Measurements from ENCODE around the gene YJU2.
A peak's percentile ranks its signal among the peaks of the same experiment; 100 is the strongest.

Gene YJU2

GRCh38 chr19:4304538-4305256, 57.8 kb downstream of the YJU2 start, which contains the start of gene FSD1:
Gene FSD1 (plus strand): TSS chr19:4304598. CDS start chr19:4304747, 149 bp downstream.
- H3K4me3 ChIP-seq (ENCODE audit: low read depth in 1 of 5, low read length in 5 of 5) = no peak within 1 kb of the TSS
- H3K9me3 ChIP-seq (ENCODE audit: control insufficient read depth in 5 of 5, low read length in 5 of 5) = no peaks in the 10 kb centered on the region
- no peaks in the 10 kb centered on the region for H3K36me3 ChIP-seq (ENCODE audit: control insufficient read depth in 5 of 5, insufficient read depth in 5 of 5, low read length in 5 of 5)
- no peak within 1 kb of the TSS for H3K9ac ChIP-seq (ENCODE audit: low read length in 5 of 5)
- H3K27me3 ChIP-seq (ENCODE audit: control insufficient read depth in 5 of 5, insufficient read depth in 4 of 5, low read length in 5 of 5) = peaks cover 4 to 17% (median 9%) of the 10 kb centered on the region in 5 donors
- peaks cover 0 to 14% (median 11%) of the 10 kb centered on the region in 5 donors for H3K4me1 ChIP-seq (ENCODE audit: control insufficient read depth in 5 of 5, insufficient read depth in 5 of 5, low read length in 5 of 5)
- no peak within 1 kb of the TSS for H3K27ac ChIP-seq (ENCODE audit: low read depth, low read length)

GRCh38 chr19:4305257-4305612, 58.4 kb downstream of the YJU2 start:
- Histone ChIP-seq H3K27me3 (ENCODE audit: control insufficient read depth in 5 of 5, insufficient read depth in 4 of 5, low read length in 5 of 5) (peaks cover 4 to 17% (median 9%) of the 10 kb centered on the region in 5 donors), H3K9ac (ENCODE audit: low read length in 5 of 5) (no peak overlapping the region), H3K4me1 (ENCODE audit: control insufficient read depth in 5 of 5, insufficient read depth in 5 of 5, low read length in 5 of 5) (peaks cover 0 to 14% (median 11%) of the 10 kb centered on the region in 5 donors), H3K9me3 (ENCODE audit: control insufficient read depth in 5 of 5, low read length in 5 of 5) (no peaks in the 10 kb centered on the region), H3K27ac (ENCODE audit: low read depth, low read length) (no peak overlapping the region), H3K36me3 (ENCODE audit: control insufficient read depth in 5 of 5, insufficient read depth in 5 of 5, low read length in 5 of 5) (no peaks in the 10 kb centered on the region), H3K4me3 (ENCODE audit: low read depth in 1 of 5, low read length in 5 of 5) (no peak overlapping the region)

GRCh38 chr19:4305659-4306058, 58.8 kb downstream of the YJU2 start:
- Histone ChIP-seq H3K9ac (ENCODE audit: low read length in 5 of 5) (no peak overlapping the region), H3K36me3 (ENCODE audit: control insufficient read depth in 5 of 5, insufficient read depth in 5 of 5, low read length in 5 of 5) (no peaks in the 10 kb centered on the region), H3K4me3 (ENCODE audit: low read depth in 1 of 5, low read length in 5 of 5) (no peak overlapping the region), H3K27ac (ENCODE audit: low read depth, low read length) (no peak overlapping the region), H3K4me1 (ENCODE audit: control insufficient read depth in 5 of 5, insufficient read depth in 5 of 5, low read length in 5 of 5) (peaks cover 0 to 14% (median 11%) of the 10 kb centered on the region in 5 donors), H3K27me3 (ENCODE audit: control insufficient read depth in 5 of 5, insufficient read depth in 4 of 5, low read length in 5 of 5) (peaks cover 4 to 19% (median 9%) of the 10 kb centered on the region in 5 donors), H3K9me3 (ENCODE audit: control insufficient read depth in 5 of 5, low read length in 5 of 5) (no peaks in the 10 kb centered on the region)

GRCh38 chr19:4310247-4311121, 63.6 kb downstream of the YJU2 start:
- H3K36me3 ChIP-seq (ENCODE audit: control insufficient read depth in 5 of 5, insufficient read depth in 5 of 5, low read length in 5 of 5) = no peaks in the 10 kb centered on the region
- no peak overlapping the region for H3K9ac ChIP-seq (ENCODE audit: low read length in 5 of 5)
- H3K4me3 ChIP-seq (ENCODE audit: low read depth in 1 of 5, low read length in 5 of 5) = no peak overlapping the region
- H3K4me1 ChIP-seq (ENCODE audit: control insufficient read depth in 5 of 5, insufficient read depth in 5 of 5, low read length in 5 of 5) = peaks cover 0 to 5% (median 3%) of the 10 kb centered on the region in 5 donors
- peaks cover 0 to 8% (median 3%) of the 10 kb centered on the region in 5 donors for H3K27me3 ChIP-seq (ENCODE audit: control insufficient read depth in 5 of 5, insufficient read depth in 4 of 5, low read length in 5 of 5)
- no peak overlapping the region for H3K27ac ChIP-seq (ENCODE audit: low read depth, low read length)
- H3K9me3 ChIP-seq (ENCODE audit: control insufficient read depth in 5 of 5, low read length in 5 of 5) = no peaks in the 10 kb centered on the region

- H3K27ac ChIP-seq (ENCODE audit: low read depth, low read length) = no peak overlapping the region
- no peaks in the 10 kb centered on the region for H3K9me3 ChIP-seq (ENCODE audit: control insufficient read depth in 5 of 5, low read length in 5 of 5)
- no peak overlapping the region for H3K9ac ChIP-seq (ENCODE audit: low read length in 5 of 5)
- H3K27me3 ChIP-seq (ENCODE audit: control insufficient read depth in 5 of 5, insufficient read depth in 4 of 5, low read length in 5 of 5) = peaks cover 0 to 4% (median 0%) of the 10 kb centered on the region in 5 donors
- peak overlapping the region in 3 of 5 donors; percentile 25 to 43 (median 42) for H3K4me3 ChIP-seq (ENCODE audit: low read depth in 1 of 5, low read length in 5 of 5)
- peaks cover 0 to 5% (median 3%) of the 10 kb centered on the region in 5 donors for H3K4me1 ChIP-seq (ENCODE audit: control insufficient read depth in 5 of 5, insufficient read depth in 5 of 5, low read length in 5 of 5)
- H3K36me3 ChIP-seq (ENCODE audit: control insufficient read depth in 5 of 5, insufficient read depth in 5 of 5, low read length in 5 of 5) = no peaks in the 10 kb centered on the region
These were observed 67.1 kb downstream of the YJU2 start for GRCh38 chr19:4313847-4314490.

- Histone ChIP-seq H3K27me3 (ENCODE audit: control insufficient read depth in 5 of 5, insufficient read depth in 4 of 5, low read length in 5 of 5) (peaks cover 0 to 2% (median 0%) of the 10 kb centered on the region in 5 donors), H3K4me1 (ENCODE audit: control insufficient read depth in 5 of 5, insufficient read depth in 5 of 5, low read length in 5 of 5) (peaks cover 0 to 5% (median 3%) of the 10 kb centered on the region in 5 donors), H3K4me3 (ENCODE audit: low read depth in 1 of 5, low read length in 5 of 5) (no peak overlapping the region), H3K36me3 (ENCODE audit: control insufficient read depth in 5 of 5, insufficient read depth in 5 of 5, low read length in 5 of 5) (no peaks in the 10 kb centered on the region), H3K9ac (ENCODE audit: low read length in 5 of 5) (no peak overlapping the region), H3K27ac (ENCODE audit: low read depth, low read length) (no peak overlapping the region), H3K9me3 (ENCODE audit: control insufficient read depth in 5 of 5, low read length in 5 of 5) (no peaks in the 10 kb centered on the region)
These were observed 70.1 kb downstream of the YJU2 start for GRCh38 chr19:4316956-4317355.

GRCh38 chr19:4318460-4318859, 71.6 kb downstream of the YJU2 start:
- peaks cover 0 to 2% (median 0%) of the 10 kb centered on the region in 5 donors for H3K27me3 ChIP-seq (ENCODE audit: control insufficient read depth in 5 of 5, insufficient read depth in 4 of 5, low read length in 5 of 5)
- no peak overlapping the region for H3K4me3 ChIP-seq (ENCODE audit: low read depth in 1 of 5, low read length in 5 of 5)
- peaks cover 0 to 5% (median 3%) of the 10 kb centered on the region in 5 donors for H3K4me1 ChIP-seq (ENCODE audit: control insufficient read depth in 5 of 5, insufficient read depth in 5 of 5, low read length in 5 of 5)
- no peaks in the 10 kb centered on the region for H3K36me3 ChIP-seq (ENCODE audit: control insufficient read depth in 5 of 5, insufficient read depth in 5 of 5, low read length in 5 of 5)
- no peak overlapping the region for H3K27ac ChIP-seq (ENCODE audit: low read depth, low read length)
- peaks cover 0 to 4% (median 0%) of the 10 kb centered on the region in 5 donors for H3K9me3 ChIP-seq (ENCODE audit: control insufficient read depth in 5 of 5, low read length in 5 of 5)
- H3K9ac ChIP-seq (ENCODE audit: low read length in 5 of 5) = no peak overlapping the region

Data from subcutaneous abdominal adipose tissue (tissue), 5 donors.